Fibroblast of lung (primary cell): ENCODE results near the gene LSAMP. TPM values are rescaled to one million over a fixed set of nuclear protein-coding genes. Genes with fewer than 3 reads are reported as not detected.

Source experiments
- DNase-seq, 2 donors: peaks; one replicate each; pipeline versions ENCODE4 v3.0.0 to v3.0.0-alpha.2; 2010; ENCODE audit warnings: low read depth in 2 of 2
- H2AFZ ChIP-seq: 2 replicates; pipeline ENCODE4 v1.5.1; 2012; ENCODE audit warnings: low read length, control low read depth, inconsistent platforms
- H3K27ac ChIP-seq: 2 replicates; pipeline ENCODE4 v1.5.1; 2011; ENCODE audit warnings: low read length, control low read depth; ENCODE audit not compliant: insufficient read depth
- H3K27me3 ChIP-seq: 2 replicates; pipeline ENCODE4 v1.5.1; 2011; ENCODE audit warnings: mild to moderate bottlenecking, low read length; ENCODE audit not compliant: control insufficient read depth, insufficient read depth
- H3K36me3 ChIP-seq: 2 replicates; pipeline ENCODE4 v1.5.1; 2011; ENCODE audit warnings: low read length; ENCODE audit not compliant: control insufficient read depth, insufficient read depth
- H3K4me1 ChIP-seq: 2 replicates; pipeline ENCODE4 v1.5.1; 2011; ENCODE audit warnings: low read length; ENCODE audit not compliant: control insufficient read depth, insufficient read depth; ENCODE audit errors: extremely low read depth
- H3K4me2 ChIP-seq: 2 replicates; pipeline ENCODE4 v1.5.1; 2011; ENCODE audit warnings: low read length, control low read depth; ENCODE audit not compliant: insufficient read depth; ENCODE audit errors: extremely low read depth
- H3K4me3 ChIP-seq, 4 experiments: fragments of 200-600 bp in 1 of 4; sonication (generic) in 1 of 4; replicated peaks in 1 of 4; 2 replicates each; pipeline ENCODE4 v1.5.1; 2011 to 2016; ENCODE audit warnings: low read length in 4 of 4, low read depth in 3 of 4, mild to moderate bottlenecking in 3 of 4, control low read depth in 2 of 4, inconsistent platforms in 1 of 4, mixed read lengths in 1 of 4; ENCODE audit not compliant: insufficient read depth in 1 of 4; ENCODE audit errors: control extremely low read depth in 1 of 4
- H3K79me2 ChIP-seq: 2 replicates; pipeline ENCODE4 v1.5.1; 2012; ENCODE audit warnings: mild to moderate bottlenecking, low read length, inconsistent platforms; ENCODE audit not compliant: control insufficient read depth, insufficient read depth
- H3K9ac ChIP-seq: 2 replicates; pipeline ENCODE4 v1.5.1; 2011; ENCODE audit warnings: mild to moderate bottlenecking, low read length, control low read depth; ENCODE audit not compliant: insufficient read depth
- H3K9me3 ChIP-seq: 2 replicates; pipeline ENCODE4 v1.5.1; 2012; ENCODE audit warnings: low read depth, low read length; ENCODE audit not compliant: control insufficient read depth, insufficient read depth
- H4K20me1 ChIP-seq: 2 replicates; pipeline ENCODE4 v1.5.1; 2011; ENCODE audit warnings: low read length; ENCODE audit not compliant: control insufficient read depth, insufficient read depth; ENCODE audit errors: extremely low read depth
- EZH2 ChIP-seq: IDR thresholded peaks from 2 replicates; pipeline ENCODE4 v1.5.1; 2012; ENCODE audit warnings: low read length, control low read depth, mild to moderate bottlenecking; ENCODE audit errors: missing control alignments
- polyA plus RNA-seq, 2 donors: library from polyadenylated mRNA; depleted of rRNA in 1 of 2; stranded (reverse) in 1 of 2; unstranded in 1 of 2; fragments of >200 nt; gene quantifications; 2 replicates each; pipeline ENCODE4 v1.2.1, GENCODE V29; 2011 to 2012; ENCODE audit warnings: missing spikeins in 1 of 2
- total RNA-seq: library from RNA; depleted of rRNA; stranded (reverse); fragments of >200 nt; gene quantifications from 2 replicates; pipeline ENCODE4 v1.2.1, GENCODE V29; 2014
- TF ChIP-seq, protein P1 (sequence below), 2 donors: IDR thresholded peaks in 1 of 2; conservative IDR thresholded peaks in 1 of 2; 1 replicate in 1 of 2; 2 replicates in 1 of 2; pipeline ENCODE4 v1.5.1; 2011 to 2012; ENCODE audit warnings: low read length in 2 of 2, control low read depth in 1 of 2, inconsistent platforms in 1 of 2, low read depth in 1 of 2, mild to moderate bottlenecking in 1 of 2

The LSAMP gene
- total and polyA plus RNA-seq, 2 donors (not counting 1 experiment from before 2014, with no cell fraction given): 4.8 to 5.9 TPM

DNA sequence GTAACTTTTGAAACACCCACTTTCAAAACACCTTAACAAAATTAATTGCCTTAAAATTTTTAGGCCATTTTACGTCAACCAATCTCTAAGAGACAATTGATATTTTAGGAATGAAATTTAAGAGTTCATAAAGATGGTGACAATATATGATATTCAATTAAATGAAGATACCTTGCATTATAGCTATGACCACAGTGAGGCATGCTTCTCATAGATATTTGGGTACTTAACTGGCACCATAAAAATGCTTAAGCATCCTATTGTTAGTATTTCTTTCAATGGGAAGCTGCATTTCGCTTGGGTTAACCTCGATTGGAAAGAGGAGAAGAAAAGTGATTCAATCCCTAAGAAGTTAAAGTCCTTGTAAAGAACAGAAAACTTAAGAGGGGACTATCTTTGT lies 613.0 kb downstream of the LSAMP start:
- no peak for TF ChIP-seq EZH2
- TF ChIP-seq, protein P1, sequence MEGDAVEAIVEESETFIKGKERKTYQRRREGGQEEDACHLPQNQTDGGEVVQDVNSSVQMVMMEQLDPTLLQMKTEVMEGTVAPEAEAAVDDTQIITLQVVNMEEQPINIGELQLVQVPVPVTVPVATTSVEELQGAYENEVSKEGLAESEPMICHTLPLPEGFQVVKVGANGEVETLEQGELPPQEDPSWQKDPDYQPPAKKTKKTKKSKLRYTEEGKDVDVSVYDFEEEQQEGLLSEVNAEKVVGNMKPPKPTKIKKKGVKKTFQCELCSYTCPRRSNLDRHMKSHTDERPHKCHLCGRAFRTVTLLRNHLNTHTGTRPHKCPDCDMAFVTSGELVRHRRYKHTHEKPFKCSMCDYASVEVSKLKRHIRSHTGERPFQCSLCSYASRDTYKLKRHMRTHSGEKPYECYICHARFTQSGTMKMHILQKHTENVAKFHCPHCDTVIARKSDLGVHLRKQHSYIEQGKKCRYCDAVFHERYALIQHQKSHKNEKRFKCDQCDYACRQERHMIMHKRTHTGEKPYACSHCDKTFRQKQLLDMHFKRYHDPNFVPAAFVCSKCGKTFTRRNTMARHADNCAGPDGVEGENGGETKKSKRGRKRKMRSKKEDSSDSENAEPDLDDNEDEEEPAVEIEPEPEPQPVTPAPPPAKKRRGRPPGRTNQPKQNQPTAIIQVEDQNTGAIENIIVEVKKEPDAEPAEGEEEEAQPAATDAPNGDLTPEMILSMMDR (conservative IDR thresholded peaks at IDR 0.05 in 1 of 2, IDR thresholded peaks at IDR 0.05 in 1 of 2; ENCODE audit: low read depth in 1 of 2, low read length in 2 of 2): no peak
- Histone ChIP-seq H3K4me3 (no peak overlapping the region), H3K36me3 (no peaks in the 10 kb centered on the region), H2AFZ (no peak overlapping the region), H3K4me1 (peaks cover 2% of the 10 kb centered on the region), H4K20me1 (no peaks in the 10 kb centered on the region), H3K9me3 (no peaks in the 10 kb centered on the region), H3K27me3 (no peaks in the 10 kb centered on the region), H3K79me2 (no peaks in the 10 kb centered on the region), H3K9ac (no peak overlapping the region), H3K27ac (no peak overlapping the region), H3K4me2 (no peak overlapping the region)
- DNase-seq: no peak

DNA sequence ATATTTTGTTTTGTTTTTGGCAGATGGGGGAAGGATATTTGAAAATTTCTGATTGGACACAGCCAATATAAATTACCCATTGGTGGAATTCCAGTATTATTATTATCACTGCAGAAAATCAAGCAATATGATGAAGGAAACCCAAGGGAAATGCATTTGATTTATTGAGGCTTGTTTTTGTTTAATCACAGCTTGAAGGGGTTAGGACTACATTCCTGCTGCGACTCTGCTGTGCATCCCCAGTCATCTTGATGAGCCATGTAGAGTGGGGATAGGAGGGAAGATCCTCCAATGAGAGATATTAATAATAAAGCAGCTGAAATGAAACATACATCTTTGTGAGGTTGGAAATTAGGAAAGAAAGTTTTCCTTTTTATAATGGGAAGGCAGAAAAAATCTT lies 613.4 kb downstream of the LSAMP start:
- Histone ChIP-seq H2AFZ (no peak overlapping the region), H3K9me3 (no peaks in the 10 kb centered on the region), H3K4me1 (peaks cover 2% of the 10 kb centered on the region), H3K36me3 (no peaks in the 10 kb centered on the region), H3K9ac (no peak overlapping the region), H3K27me3 (no peaks in the 10 kb centered on the region), H4K20me1 (no peaks in the 10 kb centered on the region), H3K4me2 (no peak overlapping the region), H3K4me3 (no peak overlapping the region), H3K79me2 (no peaks in the 10 kb centered on the region), H3K27ac (no peak overlapping the region)
- TF ChIP-seq, protein P1 (conservative IDR thresholded peaks at IDR 0.05 in 1 of 2, IDR thresholded peaks at IDR 0.05 in 1 of 2; ENCODE audit: low read depth in 1 of 2, low read length in 2 of 2): no peak
- TF ChIP-seq EZH2: no peak
- no peak for DNase-seq

DNA sequence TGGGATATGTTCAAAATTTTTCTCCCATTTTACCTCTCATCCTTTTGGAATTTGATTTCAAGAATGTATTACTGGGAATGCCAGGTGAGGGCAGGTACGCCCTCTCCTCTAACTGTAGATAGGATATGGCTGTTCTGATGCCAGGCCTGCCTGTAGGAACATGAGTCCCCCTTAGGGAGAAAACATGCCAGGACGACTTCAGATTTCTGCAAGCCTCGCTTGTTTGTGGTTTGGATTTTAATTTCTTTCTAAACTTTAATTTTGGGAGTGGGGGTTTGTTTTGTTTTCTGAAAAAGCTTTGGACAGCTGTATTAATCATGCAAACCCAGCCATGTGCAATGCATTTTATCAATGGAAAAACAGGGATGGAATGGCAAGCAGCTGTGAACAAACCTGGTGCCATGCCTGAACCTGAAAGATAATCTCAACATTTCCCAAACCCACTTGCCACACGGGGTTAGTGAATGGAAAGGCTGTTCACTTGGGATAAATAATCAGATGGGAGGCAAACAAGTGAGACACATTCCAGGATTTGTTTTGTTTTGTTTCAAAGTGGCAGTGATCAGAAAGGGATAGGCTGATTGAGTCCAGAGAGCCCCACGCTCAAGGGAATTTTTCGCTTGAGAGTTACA lies 614.4 kb downstream of the LSAMP start:
- Histone ChIP-seq H3K36me3 (no peaks in the 10 kb centered on the region), H3K9me3 (no peaks in the 10 kb centered on the region), H3K9ac (no peak overlapping the region), H3K79me2 (no peaks in the 10 kb centered on the region), H3K27me3 (no peaks in the 10 kb centered on the region), H4K20me1 (no peaks in the 10 kb centered on the region), H3K4me3 (no peak overlapping the region), H3K4me1 (peaks cover 2% of the 10 kb centered on the region), H2AFZ (no peak overlapping the region), H3K27ac (no peak overlapping the region), H3K4me2 (no peak overlapping the region)
- TF ChIP-seq, protein P1 (conservative IDR thresholded peaks at IDR 0.05 in 1 of 2, IDR thresholded peaks at IDR 0.05 in 1 of 2; ENCODE audit: low read depth in 1 of 2, low read length in 2 of 2): no peak
- TF ChIP-seq EZH2: no peak
- peak in 1 of 2 donors; percentile 46 for DNase-seq
